COR-L47 (cell line): ENCODE data around the gene OR10A2.
"Not testable (repeated sequence)": the region's sequence is repeated elsewhere in the genome, so short reads cannot be mapped to it uniquely, and the experiment has no call there.

Source experiments
- DNase-seq: peaks from one replicate; lab custom pipeline; 2025; lab: John Stamatoyannopoulos, UW

The OR10A2 gene

GRCh38 chr11:6888830-6889229, 26.0 kb downstream of the OR10A2 start:
- DNase-seq, result no peak

GRCh38 chr11:6889835-6890234, 27.0 kb downstream of the OR10A2 start:
- no peak for DNase-seq

GRCh38 chr11:6892400-6892799, 29.5 kb downstream of the OR10A2 start, which contains the start of gene OR2D2:
TSS of gene OR2D2 (minus strand) at chr11:6892500. CDS start at chr11:6892500, 0 bp downstream.
- DNase-seq, result no peak

- no peak for DNase-seq
These were observed 31.2 kb downstream of the OR10A2 start for GRCh38 chr11:6894097-6894496.

- DNase-seq, result no peak
These were observed 32.2 kb downstream of the OR10A2 start for GRCh38 chr11:6895010-6895409.

- no peak for DNase-seq
These were observed 36.1 kb downstream of the OR10A2 start for GRCh38 chr11:6898911-6899310.

- DNase-seq, result no peak
These were observed 37.6 kb downstream of the OR10A2 start for GRCh38 chr11:6900327-6900999.

GRCh38 chr11:6904804-6905203, 41.9 kb downstream of the OR10A2 start:
- not testable (repeated sequence) for DNase-seq

GRCh38 chr11:6911378-6911777, 48.5 kb downstream of the OR10A2 start:
- DNase-seq, result no peak

GRCh38 chr11:6911948-6912347, 49.1 kb downstream of the OR10A2 start:
- no peak for DNase-seq

GRCh38 chr11:6919698-6920097, 56.8 kb downstream of the OR10A2 start:
- DNase-seq, result no peak

- DNase-seq, result no peak
These were observed 57.8 kb downstream of the OR10A2 start, which contains the start of gene OR2D3 for GRCh38 chr11:6920702-6921101. TSS of gene OR2D3 (plus strand) at chr11:6921002. CDS start at chr11:6921002, 0 bp downstream.
